Mucosa of gallbladder (tissue), 1 donor: ENCODE data around the gene STK39. TPM values are rescaled to one million over a fixed set of nuclear protein-coding genes. Genes with fewer than 3 reads are reported as not detected.

Experiments used
- DNase-seq: peaks from one replicate; pipeline ENCODE4 v3.0.0-alpha.2; 2020; ENCODE audit warnings: low spot score
- total RNA-seq: library from RNA; stranded (reverse); gene quantifications from one replicate; pipeline ENCODE4 v1.2.1, GENCODE V29; 2021
- donor health status: DM: no; HTN: no; CAD: no.

STK39 gene
- total RNA-seq, 1 donor from 2014 or later, result 47.9 TPM

DNA sequence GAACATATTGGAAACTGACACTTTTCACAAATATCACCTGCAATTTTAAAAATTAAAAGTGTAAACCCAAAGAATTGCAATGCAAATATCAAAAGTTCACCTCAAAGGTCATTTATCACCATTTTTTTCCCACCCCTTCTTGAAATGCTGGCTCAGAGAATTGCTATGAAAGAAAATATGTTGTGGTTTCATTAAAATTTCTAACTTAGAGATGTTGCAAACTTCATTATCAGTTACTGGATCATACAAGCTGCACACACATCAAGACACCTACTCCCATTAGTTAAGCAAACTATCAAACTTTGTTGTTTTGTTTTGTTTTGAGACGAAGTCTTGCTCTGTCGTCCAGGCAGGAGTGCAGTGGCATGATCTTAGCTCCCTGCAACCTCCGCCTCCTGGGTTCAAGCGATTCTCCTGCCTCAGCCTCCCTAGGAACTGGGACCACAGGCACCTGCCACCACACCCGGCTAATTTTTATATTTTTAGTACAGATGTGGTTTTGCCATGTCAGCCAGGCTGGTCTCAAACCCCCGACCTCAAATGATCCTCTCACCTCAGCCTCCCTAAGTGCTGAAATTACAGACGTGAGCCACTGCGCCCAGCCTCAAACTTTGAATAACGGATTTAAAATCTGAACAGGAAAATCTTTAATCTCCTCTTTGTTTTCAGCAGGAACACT is 37.0 kb downstream of the STK39 start:
- no peak for DNase-seq

DNA sequence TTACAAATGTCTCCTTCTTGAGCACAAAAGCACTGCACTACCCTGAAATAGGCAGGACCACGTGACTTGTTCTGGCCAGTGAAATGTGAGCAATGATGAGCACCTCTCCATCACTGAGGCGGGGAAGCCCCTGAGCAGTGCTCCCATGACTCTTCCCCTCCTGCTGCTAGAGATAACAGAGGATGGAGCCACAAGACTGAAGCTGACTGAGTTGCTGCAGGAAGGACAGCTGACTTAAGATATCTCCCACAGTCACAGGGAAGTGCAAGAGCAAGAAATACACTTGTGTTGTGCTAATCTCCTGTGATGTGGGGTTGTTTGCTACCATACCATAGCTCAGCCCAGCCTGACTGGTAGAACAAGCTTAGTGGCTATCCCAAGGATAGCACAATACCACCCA is 38.7 kb downstream of the STK39 start:
- no peak for DNase-seq

DNA sequence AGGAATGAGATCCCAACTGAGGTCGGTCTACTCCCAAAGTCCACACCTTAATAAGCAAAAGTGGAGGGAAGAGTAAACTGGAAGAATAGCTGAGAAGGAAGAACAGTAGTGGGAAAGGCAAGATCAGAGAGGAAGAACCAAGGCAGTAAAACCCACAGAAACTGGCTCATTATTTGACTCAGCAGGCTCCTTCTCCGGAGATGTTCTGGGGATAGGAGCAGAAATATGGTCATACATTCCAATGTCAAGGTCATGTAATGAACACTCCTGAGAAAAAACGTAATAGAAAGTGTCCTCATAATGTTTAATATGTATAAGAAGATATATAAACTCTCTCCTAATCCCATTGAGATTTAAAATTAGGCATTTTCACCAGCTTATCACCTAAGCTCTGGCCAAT is 39.5 kb downstream of the STK39 start:
- DNase-seq, result no peak

DNA sequence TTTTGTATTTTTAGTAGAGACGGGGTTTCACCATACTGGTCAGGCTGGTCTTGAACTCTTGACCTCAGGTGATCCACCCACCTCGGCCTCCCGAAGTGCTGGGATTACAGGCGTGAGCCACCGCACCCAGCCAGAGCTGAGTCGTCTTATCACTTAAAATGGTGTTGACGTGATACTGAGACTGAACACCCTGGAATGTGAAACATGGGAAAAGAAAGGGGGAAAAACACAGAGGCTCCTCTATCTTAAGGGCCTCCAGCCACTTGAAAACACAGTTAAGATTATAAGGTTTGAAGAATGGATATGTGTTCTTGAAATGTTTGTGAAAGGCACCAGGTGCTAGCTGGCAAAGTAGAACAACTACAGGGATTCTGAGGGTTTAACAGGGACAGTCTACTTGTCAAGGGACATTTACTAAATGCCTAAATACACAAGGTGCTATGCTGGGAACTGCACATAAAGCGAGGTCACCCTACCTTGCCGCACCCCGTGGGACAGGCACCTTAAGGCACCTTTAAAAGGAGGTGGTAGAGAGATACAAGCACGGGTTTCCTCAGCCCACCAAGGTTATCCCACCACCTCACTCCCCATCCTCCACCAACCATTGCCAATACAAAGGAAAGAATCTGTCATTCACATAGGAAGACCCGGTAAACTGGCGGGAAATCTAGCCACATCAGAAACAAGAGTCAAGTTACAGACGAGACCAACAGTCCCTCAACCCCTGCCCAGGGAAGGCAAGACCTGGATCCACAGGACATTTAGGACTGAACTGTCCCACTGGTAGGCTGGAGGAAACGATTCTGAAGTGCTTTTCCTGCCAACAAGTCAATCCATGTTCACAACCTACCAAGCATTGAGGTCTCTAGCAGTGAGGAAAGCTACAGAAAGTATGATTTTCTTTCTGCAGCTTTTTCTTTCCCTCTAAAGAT is 43.4 kb downstream of the STK39 start:
- DNase-seq, result no peak

DNA sequence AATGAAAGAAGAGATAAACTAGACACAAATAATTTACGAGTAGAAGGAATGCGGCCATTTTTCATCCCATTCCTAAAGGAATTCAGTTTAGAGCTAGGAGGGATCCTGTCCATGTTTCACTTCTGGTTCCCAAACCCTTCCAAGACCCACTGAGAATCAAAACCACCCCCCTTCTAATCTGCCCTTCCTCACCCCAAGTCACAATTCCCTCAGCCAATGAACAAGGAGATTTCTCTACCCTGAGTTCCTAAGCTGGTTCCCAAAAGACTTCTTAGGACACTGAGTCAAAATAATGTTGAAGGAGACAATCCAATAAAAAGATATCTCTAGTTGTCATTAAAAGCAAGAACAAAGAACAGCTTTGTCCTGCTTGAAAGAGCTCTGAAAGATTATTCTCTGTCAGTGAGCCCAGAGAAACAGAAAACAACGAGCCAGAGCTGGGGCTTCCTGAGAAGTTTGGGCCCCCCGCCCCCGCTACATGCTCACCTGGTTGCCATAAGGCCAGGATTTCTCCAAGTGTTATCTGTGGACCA is 45.7 kb downstream of the STK39 start:
- no peak for DNase-seq

DNA sequence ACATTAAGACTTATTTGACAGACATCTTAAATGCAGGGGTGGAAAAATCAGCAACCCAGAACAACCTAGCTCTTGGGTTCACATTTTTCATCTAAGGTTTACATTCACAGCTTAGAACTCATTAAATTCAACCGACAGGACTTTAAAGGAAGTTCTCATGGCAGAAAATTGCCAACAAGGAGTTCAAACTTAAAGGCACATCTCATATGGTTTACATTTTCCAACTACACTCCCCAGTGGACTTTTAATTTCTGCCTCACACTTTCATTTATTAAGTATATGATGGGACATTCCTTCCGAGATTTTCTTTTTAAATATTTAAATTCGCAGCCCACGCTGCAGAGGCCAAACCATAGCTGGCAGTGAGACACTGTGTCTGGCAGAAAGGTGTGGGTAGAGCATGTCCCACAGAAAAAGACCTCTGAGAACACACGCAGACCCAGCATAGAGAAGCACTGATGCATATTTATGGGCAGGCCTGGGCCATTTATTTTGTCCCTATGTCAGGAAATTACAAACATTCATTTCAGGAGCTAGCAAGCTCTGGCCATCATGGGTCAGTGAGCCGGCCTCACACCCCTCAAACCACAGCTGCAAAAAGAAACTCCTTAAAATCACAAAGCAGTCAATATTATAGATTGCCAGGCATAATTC is 46.3 kb downstream of the STK39 start:
- no peak for DNase-seq

DNA sequence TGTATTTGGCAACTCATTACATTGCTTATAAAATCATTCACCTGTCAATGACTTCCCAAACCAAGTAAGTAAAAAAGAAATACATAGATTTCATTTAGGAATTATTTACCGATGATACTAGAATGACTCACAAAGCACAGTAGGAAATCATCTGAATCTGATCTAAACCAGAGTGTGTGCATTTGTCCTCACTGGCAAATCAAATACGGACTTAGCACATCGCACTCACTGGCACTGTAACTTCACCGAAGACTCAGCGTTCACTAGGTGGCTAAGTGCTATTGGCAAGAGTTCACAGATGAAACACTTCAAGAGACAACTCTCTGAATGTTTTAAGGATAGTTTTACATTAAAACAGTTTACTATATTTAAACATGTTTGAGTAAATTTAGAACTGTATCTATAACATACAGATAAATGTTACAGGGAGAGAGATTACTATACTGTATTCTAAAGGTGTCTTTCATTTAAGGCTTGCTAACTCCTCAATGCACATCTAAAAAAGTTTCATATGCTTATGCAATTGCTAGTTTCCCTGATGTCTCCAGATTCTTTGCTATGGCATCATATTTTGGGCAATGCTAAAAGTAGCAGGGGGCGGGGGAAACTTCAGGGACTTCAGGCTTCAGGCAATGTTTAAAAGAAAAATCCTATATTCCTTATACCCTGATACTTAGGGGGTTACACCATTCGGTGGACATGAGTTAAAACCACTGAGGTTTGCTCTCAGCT is 48.8 kb downstream of the STK39 start:
- DNase-seq, result no peak

DNA sequence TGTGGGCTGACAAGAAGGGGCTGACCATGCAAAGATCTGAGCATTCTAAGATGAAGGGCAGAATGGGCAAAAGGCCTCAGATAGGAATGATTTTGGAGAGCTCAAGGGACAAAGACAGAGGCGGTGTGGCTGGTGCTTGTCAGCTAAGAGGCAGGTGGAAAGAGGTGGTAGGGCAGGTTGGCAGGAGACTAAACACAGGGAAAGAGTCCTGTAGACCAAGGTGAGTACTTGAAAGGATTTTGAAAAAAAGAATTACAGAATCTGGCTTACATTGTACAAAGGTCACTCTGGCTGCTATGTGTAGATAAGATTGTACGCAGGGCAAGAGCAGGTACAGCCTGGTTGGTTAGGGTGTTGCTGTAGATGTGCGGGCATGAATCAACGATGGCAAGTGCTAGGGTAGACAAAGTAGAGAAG is 50.6 kb downstream of the STK39 start:
- DNase-seq, result peak; percentile 56

DNA sequence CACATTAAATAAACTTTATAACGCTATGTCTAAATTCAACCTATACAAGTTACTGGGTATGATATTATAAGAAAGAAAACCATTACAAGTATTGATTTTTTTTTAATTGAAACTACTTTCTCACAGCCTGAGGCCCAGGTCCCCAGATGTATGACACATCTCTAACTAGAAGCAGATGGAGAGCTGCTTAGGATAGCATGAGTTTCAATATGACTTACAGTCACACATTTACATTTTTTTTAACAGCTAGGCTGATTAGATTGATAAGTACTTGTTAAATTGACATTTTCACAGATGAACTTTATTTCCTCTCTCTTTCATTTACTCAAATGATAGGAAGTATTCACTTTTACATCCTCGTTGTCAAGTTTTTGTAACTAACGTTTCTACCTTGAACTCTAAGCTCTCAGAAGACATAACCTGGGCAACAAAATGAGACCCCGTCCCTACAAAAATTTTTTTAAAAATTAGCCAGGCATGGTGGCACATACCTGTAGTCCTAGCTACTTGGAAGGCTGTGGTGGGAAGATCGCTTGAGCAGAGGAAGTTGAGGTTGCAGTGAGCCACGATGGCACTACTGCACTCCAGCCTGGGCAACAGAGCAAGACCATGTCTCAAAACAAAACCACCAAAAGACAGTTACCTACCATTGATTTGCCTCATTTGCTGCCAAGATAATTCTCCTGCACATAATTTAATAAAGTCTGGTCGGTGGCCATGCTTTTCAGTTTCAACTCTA is 52.4 kb downstream of the STK39 start:
- no peak for DNase-seq

DNA sequence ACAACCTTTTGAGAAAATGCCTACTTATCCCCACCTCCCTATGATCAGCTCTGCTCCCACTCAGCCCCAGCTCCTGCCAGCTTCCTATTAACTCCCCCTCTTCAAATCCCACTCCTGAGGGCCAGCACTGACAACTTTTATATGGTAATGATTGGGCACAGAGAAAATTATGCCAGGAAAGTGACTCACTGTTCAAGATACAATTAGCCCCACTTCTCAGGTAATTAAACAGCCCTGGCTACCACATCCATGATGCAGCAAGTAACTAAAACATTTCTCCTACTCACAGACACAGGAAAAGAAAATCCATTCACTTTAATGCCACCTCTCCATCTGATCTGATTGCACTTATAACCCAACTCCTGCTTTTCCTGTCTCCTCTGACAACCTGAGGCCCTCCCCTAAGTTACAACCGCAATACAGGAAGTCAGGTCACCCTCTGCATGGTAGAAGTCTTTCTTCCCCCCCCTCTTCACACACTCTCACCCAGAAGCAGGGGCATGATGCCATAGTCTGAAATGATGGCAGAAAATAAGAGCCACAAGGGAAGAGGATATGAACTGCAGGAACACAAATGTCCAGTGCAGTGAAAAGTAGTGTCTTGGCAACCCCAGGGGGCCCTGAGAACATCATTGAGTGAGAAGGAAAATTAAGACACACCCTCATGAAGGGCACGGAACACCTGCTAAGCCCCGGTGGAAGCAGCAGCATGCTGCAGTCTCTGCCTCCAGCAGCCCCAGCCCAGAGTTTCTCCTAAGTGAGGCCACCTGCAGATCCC is 54.4 kb downstream of the STK39 start:
- DNase-seq, result no peak

DNA sequence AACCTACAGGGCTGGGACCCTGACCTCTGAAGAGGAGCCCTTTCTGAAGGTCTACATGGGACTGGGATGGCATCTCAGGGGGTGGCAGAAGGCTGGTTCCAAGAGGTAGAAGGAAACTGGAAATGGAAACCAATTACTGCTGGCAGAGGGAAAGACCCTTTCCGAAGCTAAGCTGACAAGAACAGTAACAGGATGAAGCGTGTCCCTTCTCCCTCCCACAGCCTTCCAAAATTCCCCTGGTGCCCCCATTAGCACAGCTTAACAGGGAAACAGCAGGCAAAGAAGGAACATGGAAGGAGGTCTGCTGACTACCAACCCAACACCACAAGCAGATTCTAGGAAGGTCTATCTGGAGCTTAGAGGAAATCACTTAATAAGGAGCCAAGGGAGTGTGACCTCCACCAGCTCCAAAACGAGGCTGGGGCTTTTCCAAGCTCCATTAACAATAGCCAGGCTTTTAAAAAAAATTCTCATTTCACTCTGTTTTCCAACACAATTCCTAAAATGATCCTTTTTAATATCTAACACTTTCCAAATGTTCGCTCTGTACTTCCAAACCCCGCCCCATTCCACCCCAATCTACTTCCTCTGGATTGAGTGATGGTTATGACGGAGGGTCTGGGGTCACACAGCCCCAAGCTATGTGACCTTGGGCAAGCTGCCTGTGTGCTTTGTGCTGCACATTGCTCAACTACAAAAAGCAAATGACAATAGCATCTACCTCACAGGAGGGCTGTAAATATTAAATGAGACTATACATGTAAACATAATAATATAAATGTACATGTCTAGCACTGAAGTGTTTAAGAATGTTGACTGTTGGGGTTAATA is 55.2 kb downstream of the STK39 start:
- DNase-seq, result no peak

DNA sequence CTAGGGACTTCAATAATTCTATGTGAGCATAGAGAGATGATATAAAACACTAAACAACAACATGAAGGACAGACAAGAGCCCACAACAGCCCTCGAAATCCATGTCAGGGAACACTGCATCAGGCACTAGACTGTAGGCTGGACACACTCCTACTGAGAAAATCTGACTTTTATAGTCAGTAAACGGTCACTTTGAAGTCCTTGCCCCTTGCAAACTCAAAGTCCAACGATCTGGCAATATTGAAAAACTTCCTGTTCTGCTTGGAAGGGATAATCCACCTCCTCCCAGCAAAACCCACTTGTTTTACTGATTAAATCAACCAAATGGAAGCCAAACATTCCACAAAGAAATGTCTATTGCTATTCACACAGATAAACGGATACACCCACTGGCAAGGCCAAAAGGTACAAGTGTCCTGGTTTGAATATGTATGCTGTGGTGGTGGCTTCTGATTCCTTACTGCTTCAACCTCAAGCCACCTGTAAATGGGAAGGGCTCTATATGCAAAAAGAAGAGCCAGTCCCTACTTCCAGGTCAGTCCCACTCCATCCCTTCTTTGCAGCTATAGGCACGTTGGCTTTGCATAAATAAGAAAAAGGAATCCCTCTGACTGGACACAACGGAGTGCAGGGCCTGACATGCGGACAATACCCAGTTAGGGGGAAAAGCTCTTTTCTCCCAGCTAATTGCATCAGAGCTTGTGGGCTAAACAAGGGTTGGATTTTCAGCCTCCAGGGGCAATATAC is 56.6 kb downstream of the STK39 start:
- DNase-seq, result no peak

DNA sequence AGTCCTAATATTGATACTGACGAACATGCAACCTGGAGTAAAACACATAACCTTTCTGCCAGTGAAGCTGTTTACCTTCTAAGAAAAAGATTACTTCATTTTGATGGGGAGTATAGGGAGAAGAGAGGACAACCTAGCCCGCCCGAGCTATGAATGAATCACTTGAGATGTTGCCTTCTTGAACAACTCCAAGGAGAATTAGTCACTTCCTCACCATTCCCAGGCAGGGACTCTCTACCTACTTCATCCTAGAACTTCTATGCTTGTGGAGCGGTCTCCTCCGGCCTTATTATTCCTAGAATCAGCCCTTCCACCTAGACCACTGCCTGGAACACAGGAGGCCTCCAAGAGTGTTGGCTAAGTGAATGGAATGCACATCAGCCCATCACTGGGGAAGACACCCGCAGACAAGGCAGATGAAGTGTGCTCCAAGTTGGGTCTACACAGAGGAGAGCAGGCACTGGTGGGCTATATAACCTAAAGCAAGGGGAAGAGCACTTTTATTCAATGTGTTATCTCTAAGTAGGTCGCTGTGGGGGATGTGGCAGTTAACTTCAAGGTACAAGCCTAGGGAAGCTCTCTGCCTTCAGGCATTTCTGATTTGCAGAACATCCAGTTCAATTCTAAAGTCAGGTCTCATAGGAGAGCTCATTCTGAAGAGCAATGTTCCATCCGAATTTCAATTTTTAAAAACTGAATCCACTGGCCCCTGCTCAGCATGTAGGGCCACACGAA is 57.4 kb downstream of the STK39 start:
- no peak for DNase-seq

DNA sequence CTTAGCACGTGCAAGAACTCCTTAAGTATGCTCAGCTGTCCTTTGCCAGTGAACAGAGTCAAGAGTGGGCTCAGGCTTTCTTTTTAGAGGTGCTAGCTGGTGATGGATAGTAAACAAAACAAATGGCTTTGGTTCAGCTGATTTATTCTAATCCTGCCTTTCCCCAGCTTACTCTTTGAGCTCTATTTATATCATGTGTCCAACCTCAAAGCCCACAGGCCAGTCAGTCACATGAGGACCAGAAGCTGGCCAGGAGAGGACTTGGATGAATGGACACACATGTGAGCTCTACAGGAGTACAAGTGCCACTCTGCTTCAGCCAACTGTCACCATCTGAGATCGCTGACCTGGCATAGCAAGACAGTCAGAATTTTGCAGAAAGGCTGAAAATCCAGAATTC is 59.4 kb downstream of the STK39 start:
- DNase-seq, result no peak

DNA sequence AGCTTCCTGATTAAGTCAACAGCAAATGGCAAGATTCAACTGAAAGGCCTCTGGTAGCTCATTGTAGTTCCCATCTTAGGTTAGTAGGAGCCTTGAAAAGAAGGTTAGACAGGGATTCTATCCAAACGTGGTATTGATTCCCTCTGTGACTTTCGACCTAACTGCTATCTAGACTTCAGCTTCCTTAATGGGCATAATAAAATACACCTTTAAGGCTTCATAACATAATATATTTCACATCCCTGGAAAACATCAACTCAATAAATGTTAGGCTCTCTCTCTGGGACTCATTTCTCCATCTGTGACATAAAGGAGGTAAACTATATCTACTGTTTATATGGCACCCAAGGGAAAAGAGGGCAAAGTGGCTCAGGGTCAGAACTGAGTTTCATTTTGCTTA is 60.9 kb downstream of the STK39 start:
- no peak for DNase-seq

DNA sequence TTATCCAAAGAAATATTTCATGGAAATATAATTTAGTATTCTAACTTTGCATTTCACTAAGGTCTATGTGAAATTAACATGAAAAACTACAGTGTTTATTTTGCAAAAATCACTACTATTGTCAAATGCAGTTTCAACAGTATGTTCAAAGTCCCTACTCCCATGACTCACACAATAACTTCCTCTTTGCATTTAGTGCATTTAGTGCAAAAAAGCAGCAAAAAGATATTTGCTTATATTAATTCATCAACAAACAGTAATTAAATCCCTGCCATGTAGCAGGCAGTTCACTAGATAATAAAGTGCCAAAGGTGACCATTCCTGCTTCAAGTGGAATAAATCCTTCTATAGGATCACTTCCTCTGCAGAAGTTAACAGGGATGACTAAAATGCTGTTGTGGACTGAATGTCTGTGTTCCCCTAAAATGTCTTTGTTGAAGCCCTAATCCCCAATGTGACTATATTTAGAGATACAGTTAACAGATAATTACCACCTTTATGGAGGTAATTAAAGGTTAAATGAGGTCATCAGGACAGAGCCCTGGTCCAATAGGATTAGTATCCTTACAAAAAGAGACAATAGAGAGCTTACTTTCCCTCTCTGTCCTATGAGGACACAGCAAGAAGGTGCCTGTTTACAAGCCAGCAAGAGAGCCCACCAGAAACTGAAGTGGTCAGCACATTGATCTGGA is 61.7 kb downstream of the STK39 start:
- no peak for DNase-seq
